Thymus (tissue), 11 donors: Measurements from ENCODE around the gene KLHL5. TPM values are rescaled to one million over a fixed set of nuclear protein-coding genes. Genes with fewer than 3 reads are reported as not detected.

ENCODE experiments used
- DNase-seq, 9 donors: peaks; one replicate each; pipeline ENCODE4 v3.0.0-alpha.2; 2013; ENCODE audit warnings: low spot score in 9 of 9, low read depth in 6 of 9, missing footprints in 1 of 9
- H3K27ac ChIP-seq, 2 donors: one replicate each; pipeline ENCODE4 v1.5.1; 2013; ENCODE audit warnings: control low read depth in 1 of 2, low read depth in 1 of 2, low read length in 1 of 2, mild to moderate bottlenecking in 1 of 2, moderate library complexity in 1 of 2
- H3K27me3 ChIP-seq, 2 donors: one replicate each; pipeline ENCODE4 v1.5.1; 2013; ENCODE audit warnings: low read length in 1 of 2; ENCODE audit not compliant: control insufficient read depth in 2 of 2, insufficient read depth in 1 of 2
- H3K36me3 ChIP-seq, 2 donors: one replicate each; pipeline ENCODE4 v1.5.1; 2013; ENCODE audit warnings: low read length in 1 of 2, mild to moderate bottlenecking in 1 of 2, moderate library complexity in 1 of 2; ENCODE audit not compliant: control insufficient read depth in 2 of 2, insufficient read depth in 2 of 2
- H3K4me1 ChIP-seq, 2 donors: one replicate each; pipeline ENCODE4 v1.5.1; 2013; ENCODE audit warnings: low read length in 2 of 2; ENCODE audit not compliant: control insufficient read depth in 2 of 2, insufficient read depth in 2 of 2
- H3K4me3 ChIP-seq, 2 donors: one replicate each; pipeline ENCODE4 v1.5.1; 2013; ENCODE audit warnings: low read length in 2 of 2, control low read depth in 1 of 2, mild to moderate bottlenecking in 1 of 2
- H3K9me3 ChIP-seq, 2 donors: one replicate each; pipeline ENCODE4 v1.5.1; 2013; ENCODE audit warnings: low read length in 1 of 2, mild to moderate bottlenecking in 1 of 2; ENCODE audit not compliant: control insufficient read depth in 2 of 2, insufficient read depth in 1 of 2
- WGBS: extraction: QIAGEN DNeasy Blood & Tissue Kit; methylation state at CpG from one replicate; pipeline ENCODE4 v1.1.7; 2013; 5-methylcytosine and 5-hydroxymethylcytosine counted together
- polyA plus RNA-seq: library from polyadenylated mRNA; stranded (reverse); fragments of 200-250 nt; gene quantifications from one replicate; pipeline ENCODE4 v1.2.3, GENCODE V29; 2013
- total RNA-seq: library from RNA; stranded (reverse); fragments of 120-200 nt; gene quantifications from one replicate; pipeline ENCODE4 v1.2.4, GENCODE V29; 2013
- donor health status: healthy.

The KLHL5 gene
- total and polyA plus RNA-seq, 2 donors: 9.9 to 16.0 TPM

DNA sequence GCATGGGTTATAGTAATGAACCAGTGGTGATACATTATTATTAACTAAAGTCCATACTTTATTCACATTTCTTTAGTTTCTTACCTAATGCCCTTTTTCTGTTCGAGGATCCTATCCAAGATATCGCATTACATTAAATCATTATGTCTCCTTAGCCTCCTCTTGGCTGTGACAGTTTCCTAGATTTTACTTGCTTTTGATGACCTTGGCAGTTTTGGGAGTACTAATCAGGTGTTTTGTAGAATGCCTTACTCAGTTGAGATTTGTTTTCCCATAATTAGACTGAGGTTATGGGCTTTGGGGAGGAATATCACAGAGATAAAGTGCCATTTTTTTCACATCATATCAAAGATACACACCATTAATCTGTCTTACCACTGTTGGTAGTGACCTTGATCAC lies 5.0 kb downstream of the KLHL5 start:
- Histone ChIP-seq H3K27me3 (no peaks in the 10 kb centered on the region), H3K36me3 (no peaks in the 10 kb centered on the region), H3K27ac (no peak overlapping the region), H3K4me3 (no peak overlapping the region), H3K4me1 (no peaks in the 10 kb centered on the region), H3K9me3 (no peaks in the 10 kb centered on the region)
- DNase-seq: no peak
- WGBS: 95% methylated on average over 2 of the region's 2 CpGs

DNA sequence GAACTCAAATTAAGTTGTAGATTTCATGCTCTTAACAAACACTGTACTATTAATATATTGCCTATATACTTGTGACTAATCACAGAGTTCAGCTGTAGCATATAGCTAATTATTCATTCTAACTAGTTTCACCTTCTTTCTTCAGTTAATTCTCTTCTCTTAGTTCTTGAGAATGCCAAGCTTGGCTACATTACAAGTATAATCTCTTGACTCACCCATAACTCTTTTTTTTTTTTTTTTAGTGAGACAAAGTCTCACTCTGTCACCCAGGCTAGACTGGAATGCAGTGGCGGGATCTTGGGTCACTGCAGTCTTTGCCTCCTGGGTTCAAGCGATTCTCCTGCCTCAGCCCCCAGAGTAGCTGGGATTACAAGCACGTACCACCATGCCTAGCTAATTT lies 5.4 kb downstream of the KLHL5 start:
- H3K27ac ChIP-seq: no peak overlapping the region
- no peaks in the 10 kb centered on the region for H3K27me3 ChIP-seq
- no peak overlapping the region for H3K4me3 ChIP-seq
- no peaks in the 10 kb centered on the region for H3K4me1 ChIP-seq
- DNase-seq: no peak
- H3K36me3 ChIP-seq: no peaks in the 10 kb centered on the region
- 98% methylated on average over 3 of the region's 3 CpGs for WGBS
- no peaks in the 10 kb centered on the region for H3K9me3 ChIP-seq

DNA sequence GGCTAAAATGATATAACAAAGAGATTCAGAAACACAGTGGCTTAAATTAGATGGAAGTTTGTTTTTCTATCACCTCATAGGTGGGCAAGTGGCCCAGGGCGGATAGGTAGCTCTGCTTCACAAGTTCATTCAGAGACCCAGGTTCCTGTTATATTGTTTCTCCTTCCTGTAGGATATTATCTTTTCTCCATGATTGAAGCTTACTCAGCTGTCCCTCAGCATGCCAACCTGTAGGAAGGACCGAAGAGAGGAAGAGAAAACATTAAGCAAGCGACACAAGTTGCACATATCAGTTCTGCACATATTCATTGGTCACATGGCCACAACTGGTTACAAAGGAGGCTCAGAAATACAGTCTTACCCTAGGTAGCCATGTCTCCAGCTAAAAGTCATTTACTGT lies 6.9 kb downstream of the KLHL5 start:
- DNase-seq: no peak
- Histone ChIP-seq H3K9me3 (no peaks in the 10 kb centered on the region), H3K4me1 (no peaks in the 10 kb centered on the region), H3K36me3 (no peaks in the 10 kb centered on the region), H3K27me3 (no peaks in the 10 kb centered on the region), H3K27ac (no peak overlapping the region), H3K4me3 (no peak overlapping the region)
- WGBS: 96% methylated on average over 3 of the region's 3 CpGs

DNA sequence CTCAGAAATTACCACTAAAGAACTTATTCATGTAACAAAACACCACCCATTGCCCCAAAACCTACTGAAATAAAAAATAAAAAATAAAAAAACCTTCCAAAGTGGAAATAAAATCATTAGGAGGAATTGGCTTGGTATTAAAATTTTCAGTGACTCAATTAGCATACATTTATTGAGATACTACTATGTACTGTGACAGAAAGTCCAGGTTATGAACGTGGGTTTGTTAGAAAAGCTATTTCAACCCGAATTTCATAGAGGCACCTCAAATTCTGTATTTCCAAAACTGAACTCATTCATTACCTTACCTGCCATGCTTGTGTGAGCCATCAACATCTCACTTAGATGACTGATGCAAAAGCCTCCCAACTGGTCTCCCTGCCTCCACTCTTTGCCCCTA lies 16.8 kb downstream of the KLHL5 start:
- no peak for DNase-seq
- no peaks in the 10 kb centered on the region for H3K27me3 ChIP-seq
- no peak overlapping the region for H3K27ac ChIP-seq
- H3K36me3 ChIP-seq: peaks cover 3 to 5% of the 10 kb centered on the region in 2 donors
- H3K4me1 ChIP-seq: no peaks in the 10 kb centered on the region
- no peak overlapping the region for H3K4me3 ChIP-seq
- no peaks in the 10 kb centered on the region for H3K9me3 ChIP-seq
- WGBS: 98% methylated on average over 2 of the region's 2 CpGs

DNA sequence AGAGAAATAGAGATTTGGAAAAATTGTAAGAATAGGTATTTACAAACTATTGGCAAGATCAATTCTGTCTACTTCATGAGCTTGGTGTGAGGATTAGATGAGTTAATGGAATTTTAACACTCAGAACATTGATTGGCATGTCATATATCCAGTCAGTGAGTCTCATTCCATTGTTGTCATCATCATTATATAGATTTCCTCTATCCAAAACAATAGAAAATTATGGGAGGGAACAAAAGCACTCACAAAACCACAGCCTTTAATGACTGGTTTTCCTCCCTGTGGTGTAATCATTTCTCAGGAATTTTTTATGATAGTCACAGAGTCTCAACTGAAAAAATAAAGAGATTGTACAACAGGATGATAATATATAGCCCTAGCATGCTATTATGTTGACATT lies 21.1 kb downstream of the KLHL5 start:
- H3K27me3 ChIP-seq: no peaks in the 10 kb centered on the region
- DNase-seq: no peak
- H3K36me3 ChIP-seq: peaks cover 3 to 5% of the 10 kb centered on the region in 2 donors
- H3K4me1 ChIP-seq: no peaks in the 10 kb centered on the region
- no peak overlapping the region for H3K27ac ChIP-seq
- no peak overlapping the region for H3K4me3 ChIP-seq
- H3K9me3 ChIP-seq: no peaks in the 10 kb centered on the region

DNA sequence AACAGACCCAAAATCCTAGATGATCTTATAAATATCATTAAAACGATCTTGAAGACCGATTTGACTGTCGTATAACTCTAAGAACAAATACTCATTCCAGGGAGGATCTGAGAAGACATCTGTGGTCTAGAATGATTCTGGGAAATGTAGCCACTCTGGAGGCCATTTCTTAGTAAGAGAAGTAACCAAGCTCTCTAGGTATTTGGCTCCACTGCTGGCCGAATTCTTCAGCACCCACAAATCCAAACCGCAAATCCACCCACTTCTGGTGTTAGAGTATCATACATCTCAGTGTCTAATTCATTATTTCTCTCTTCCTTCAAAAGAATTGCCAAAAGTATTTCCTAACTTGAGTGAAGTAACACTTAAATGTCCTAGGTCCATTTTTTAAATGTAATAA lies 23.9 kb downstream of the KLHL5 start:
- Histone ChIP-seq H3K4me1 (no peaks in the 10 kb centered on the region), H3K27me3 (no peaks in the 10 kb centered on the region), H3K9me3 (no peaks in the 10 kb centered on the region), H3K4me3 (no peak overlapping the region), H3K27ac (no peak overlapping the region), H3K36me3 (peaks cover 3 to 5% of the 10 kb centered on the region in 2 donors)
- DNase-seq: no peak
- WGBS: 97% methylated on average over 5 of the region's 5 CpGs

DNA sequence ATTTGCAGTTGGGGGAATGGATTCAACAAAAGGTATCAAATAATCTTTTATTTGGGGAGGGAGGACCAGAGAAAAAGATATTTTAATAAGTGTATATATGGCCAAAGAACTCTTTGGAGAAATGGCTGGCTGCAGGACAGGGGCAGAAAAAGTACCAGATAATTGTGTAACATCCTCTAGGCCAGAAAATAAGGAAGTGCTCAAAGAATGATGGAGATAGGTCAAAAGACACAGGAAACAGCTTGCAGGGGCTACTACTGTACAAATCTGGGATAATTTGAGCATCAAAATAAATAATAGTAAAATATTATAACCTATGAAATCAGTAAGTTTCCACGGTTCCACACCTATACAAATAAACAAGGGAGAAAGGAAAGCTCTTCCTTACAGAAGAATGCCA lies 34.8 kb downstream of the KLHL5 start:
- no peak overlapping the region for H3K27ac ChIP-seq
- H3K9me3 ChIP-seq: no peaks in the 10 kb centered on the region
- 98% methylated on average over 1 of the region's 1 CpG for WGBS
- H3K4me3 ChIP-seq: no peak overlapping the region
- no peaks in the 10 kb centered on the region for H3K36me3 ChIP-seq
- no peaks in the 10 kb centered on the region for H3K4me1 ChIP-seq
- no peak for DNase-seq
- H3K27me3 ChIP-seq: no peaks in the 10 kb centered on the region

DNA sequence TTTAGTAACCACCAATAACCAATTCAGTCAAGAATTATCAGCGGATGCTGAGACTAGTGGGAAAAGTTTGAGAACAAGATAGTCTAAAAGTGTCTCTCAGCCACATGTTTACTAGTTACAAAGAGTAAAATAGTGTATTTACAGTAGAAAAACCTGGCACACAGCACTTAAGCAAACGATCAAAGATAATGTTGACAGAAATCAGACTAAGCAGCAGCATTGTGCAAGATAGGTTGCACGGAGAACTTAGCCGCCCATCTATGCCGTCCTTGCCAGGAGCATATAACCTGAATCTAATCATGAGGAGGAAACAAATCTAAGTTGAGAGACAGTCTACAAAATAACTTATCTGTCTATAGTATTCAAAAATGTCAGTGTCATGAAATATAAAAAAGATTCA lies 35.3 kb downstream of the KLHL5 start:
- no peaks in the 10 kb centered on the region for H3K4me1 ChIP-seq
- DNase-seq: no peak
- no peaks in the 10 kb centered on the region for H3K36me3 ChIP-seq
- H3K27me3 ChIP-seq: no peaks in the 10 kb centered on the region
- 99% methylated on average over 5 of the region's 5 CpGs for WGBS
- H3K4me3 ChIP-seq: no peak overlapping the region
- H3K9me3 ChIP-seq: no peaks in the 10 kb centered on the region
- H3K27ac ChIP-seq: no peak overlapping the region

DNA sequence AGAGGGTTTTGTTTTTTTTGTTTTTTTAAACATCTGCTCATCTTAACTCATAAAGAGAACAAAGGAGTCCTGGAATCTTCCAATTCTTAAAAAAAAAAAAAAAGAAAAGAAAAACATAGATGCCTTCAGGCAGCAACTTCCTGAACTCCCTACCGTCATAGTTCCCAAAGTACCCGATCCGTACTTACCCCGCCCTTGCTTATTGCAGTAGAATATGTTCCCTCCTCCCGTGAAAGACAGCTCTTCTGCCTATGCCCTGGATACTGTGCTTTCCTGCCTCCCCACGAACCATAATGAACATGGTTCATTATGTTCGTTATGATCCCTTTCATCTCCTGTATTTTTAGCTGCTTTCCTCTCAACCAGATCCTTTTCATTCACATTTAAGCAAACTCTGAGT lies 40.3 kb downstream of the KLHL5 start:
- H3K4me1 ChIP-seq: no peaks in the 10 kb centered on the region
- no peak overlapping the region for H3K4me3 ChIP-seq
- H3K27ac ChIP-seq: no peak overlapping the region
- DNase-seq: no peak
- WGBS: 97% methylated on average over 7 of the region's 7 CpGs
- peaks cover 0 to 2% of the 10 kb centered on the region in 2 donors for H3K9me3 ChIP-seq
- peaks cover 0 to 2% of the 10 kb centered on the region in 2 donors for H3K36me3 ChIP-seq
- H3K27me3 ChIP-seq: no peaks in the 10 kb centered on the region

DNA sequence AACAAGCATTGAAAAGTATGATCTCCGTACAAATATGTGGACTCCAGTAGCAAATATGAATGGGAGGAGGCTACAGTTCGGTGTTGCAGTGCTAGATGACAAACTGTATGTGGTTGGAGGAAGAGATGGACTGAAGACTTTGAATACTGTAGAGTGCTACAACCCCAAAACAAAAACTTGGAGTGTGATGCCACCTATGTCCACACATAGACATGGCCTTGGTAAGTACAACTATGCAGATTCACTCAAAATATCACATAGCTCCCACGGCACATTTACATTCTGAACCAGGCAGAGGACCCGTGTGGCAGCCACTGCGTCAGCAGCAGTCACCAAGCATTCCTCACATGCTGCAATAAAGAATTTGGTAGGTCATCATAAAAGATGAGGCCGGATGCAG lies 41.3 kb downstream of the KLHL5 start:
- 97% methylated on average over 6 of the region's 6 CpGs for WGBS
- DNase-seq: no peak
- H3K27ac ChIP-seq: no peak overlapping the region
- H3K36me3 ChIP-seq: peaks cover 0 to 2% of the 10 kb centered on the region in 2 donors
- no peaks in the 10 kb centered on the region for H3K4me1 ChIP-seq
- peaks cover 0 to 2% of the 10 kb centered on the region in 2 donors for H3K9me3 ChIP-seq
- no peaks in the 10 kb centered on the region for H3K27me3 ChIP-seq
- H3K4me3 ChIP-seq: no peak overlapping the region
